Fibroblast of lung (primary cell): Measurements from ENCODE around the gene DIP2C.

Experiments used
- EZH2 ChIP-seq: IDR thresholded peaks from 2 replicates; pipeline ENCODE4 v1.5.1; 2012; ENCODE audit warnings: low read length, control low read depth, mild to moderate bottlenecking; ENCODE audit errors: missing control alignments
- TF ChIP-seq, protein P1 (sequence below), 2 donors: IDR thresholded peaks in 1 of 2; conservative IDR thresholded peaks in 1 of 2; 1 replicate in 1 of 2; 2 replicates in 1 of 2; pipeline ENCODE4 v1.5.1; 2011 to 2012; ENCODE audit warnings: low read length in 2 of 2, control low read depth in 1 of 2, inconsistent platforms in 1 of 2, low read depth in 1 of 2, mild to moderate bottlenecking in 1 of 2

DNA sequence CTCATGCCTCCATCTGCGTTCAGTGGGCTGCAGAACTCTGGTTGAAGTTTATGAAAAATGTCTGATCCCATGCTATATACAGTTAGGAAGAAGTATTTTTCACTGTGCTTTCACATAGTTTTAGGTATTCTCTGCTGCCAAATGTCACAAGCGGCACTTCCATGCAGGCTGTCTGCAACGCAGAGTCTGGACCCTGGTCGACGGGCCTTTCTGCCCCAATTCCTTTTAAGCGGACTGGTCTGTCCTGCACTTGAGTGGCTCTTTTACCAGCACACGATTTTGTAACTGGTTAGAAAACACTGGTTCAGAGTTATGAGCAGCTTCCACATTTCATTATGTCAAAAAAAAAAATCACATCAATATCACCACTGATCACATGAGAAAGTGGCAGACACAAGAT lies 143.0 kb downstream of the DIP2C start:
- TF ChIP-seq, protein P1, sequence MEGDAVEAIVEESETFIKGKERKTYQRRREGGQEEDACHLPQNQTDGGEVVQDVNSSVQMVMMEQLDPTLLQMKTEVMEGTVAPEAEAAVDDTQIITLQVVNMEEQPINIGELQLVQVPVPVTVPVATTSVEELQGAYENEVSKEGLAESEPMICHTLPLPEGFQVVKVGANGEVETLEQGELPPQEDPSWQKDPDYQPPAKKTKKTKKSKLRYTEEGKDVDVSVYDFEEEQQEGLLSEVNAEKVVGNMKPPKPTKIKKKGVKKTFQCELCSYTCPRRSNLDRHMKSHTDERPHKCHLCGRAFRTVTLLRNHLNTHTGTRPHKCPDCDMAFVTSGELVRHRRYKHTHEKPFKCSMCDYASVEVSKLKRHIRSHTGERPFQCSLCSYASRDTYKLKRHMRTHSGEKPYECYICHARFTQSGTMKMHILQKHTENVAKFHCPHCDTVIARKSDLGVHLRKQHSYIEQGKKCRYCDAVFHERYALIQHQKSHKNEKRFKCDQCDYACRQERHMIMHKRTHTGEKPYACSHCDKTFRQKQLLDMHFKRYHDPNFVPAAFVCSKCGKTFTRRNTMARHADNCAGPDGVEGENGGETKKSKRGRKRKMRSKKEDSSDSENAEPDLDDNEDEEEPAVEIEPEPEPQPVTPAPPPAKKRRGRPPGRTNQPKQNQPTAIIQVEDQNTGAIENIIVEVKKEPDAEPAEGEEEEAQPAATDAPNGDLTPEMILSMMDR (conservative IDR thresholded peaks at IDR 0.05 in 1 of 2, IDR thresholded peaks at IDR 0.05 in 1 of 2; ENCODE audit: low read depth in 1 of 2, low read length in 2 of 2): no peak
- no peak for TF ChIP-seq EZH2
